WERI-Rb-1 (cell line): ENCODE results near the gene SCGB1C1.
"Not testable (repeated sequence)": the region's sequence is repeated elsewhere in the genome, so short reads cannot be mapped to it uniquely, and the experiment has no call there.

Source experiments
- DNase-seq: peaks from one replicate; pipeline ENCODE4 v3.0.0-alpha.2; 2020
- H3K27ac ChIP-seq: fragments of 250-450 bp; sonication (Bioruptor Pico); 2 replicates; pipeline ENCODE4 v1.5.1; 2020; ENCODE audit warnings: mild to moderate bottlenecking, moderate library complexity
- H3K27me3 ChIP-seq: fragments of 250-450 bp; sonication (Bioruptor Pico); 2 replicates; pipeline ENCODE4 v1.5.1; 2021; ENCODE audit warnings: mild to moderate bottlenecking, low read depth, moderate library complexity; ENCODE audit not compliant: insufficient read depth, severe bottlenecking
- H3K36me3 ChIP-seq: fragments of 250-450 bp; sonication (Bioruptor Pico); 2 replicates; pipeline ENCODE4 v1.5.1; 2020; ENCODE audit warnings: mild to moderate bottlenecking, moderate library complexity
- H3K4me3 ChIP-seq: 2 replicates; pipeline ENCODE4 v1.5.1; 2011; ENCODE audit warnings: low read depth, mild to moderate bottlenecking, control low read depth, low read length
- H3K9me3 ChIP-seq: fragments of 250-450 bp; sonication (Bioruptor Pico); 2 replicates; pipeline ENCODE4 v1.5.1; 2021; ENCODE audit warnings: mild to moderate bottlenecking, moderate library complexity; ENCODE audit not compliant: severe bottlenecking
- TF ChIP-seq, protein P1 (sequence below): IDR thresholded peaks from 2 replicates; pipeline ENCODE4 v1.5.1; 2011; ENCODE audit warnings: low read depth, mild to moderate bottlenecking, control low read depth, inconsistent platforms, low read length

SCGB1C1 gene

DNA sequence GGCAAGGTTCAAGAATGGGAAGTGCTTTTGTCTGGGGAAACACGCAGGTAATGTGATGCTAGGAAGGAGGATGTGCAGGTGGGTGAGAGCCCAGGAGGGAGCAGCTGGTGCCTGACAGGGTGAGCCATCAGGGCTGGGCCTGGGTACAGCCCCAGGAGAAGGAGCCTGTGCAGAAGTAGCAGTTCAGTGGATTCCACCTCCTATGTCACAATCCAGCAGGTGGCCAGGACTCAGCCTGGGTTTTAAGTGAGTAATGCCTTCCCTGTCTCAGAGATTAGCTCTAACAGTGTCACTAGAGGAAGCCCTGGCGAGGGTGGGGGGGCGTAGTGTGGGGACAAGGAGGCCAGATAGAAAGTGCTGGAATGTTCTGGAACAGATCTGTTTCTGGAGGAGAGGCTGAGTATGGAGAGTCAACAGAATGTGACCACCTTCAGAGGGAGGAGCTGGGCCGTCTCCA, 22.7 kb downstream of the SCGB1C1 start:
- H3K4me3 ChIP-seq = no peak overlapping the region
- no peaks in the 10 kb centered on the region for H3K27me3 ChIP-seq
- TF ChIP-seq, protein P1, sequence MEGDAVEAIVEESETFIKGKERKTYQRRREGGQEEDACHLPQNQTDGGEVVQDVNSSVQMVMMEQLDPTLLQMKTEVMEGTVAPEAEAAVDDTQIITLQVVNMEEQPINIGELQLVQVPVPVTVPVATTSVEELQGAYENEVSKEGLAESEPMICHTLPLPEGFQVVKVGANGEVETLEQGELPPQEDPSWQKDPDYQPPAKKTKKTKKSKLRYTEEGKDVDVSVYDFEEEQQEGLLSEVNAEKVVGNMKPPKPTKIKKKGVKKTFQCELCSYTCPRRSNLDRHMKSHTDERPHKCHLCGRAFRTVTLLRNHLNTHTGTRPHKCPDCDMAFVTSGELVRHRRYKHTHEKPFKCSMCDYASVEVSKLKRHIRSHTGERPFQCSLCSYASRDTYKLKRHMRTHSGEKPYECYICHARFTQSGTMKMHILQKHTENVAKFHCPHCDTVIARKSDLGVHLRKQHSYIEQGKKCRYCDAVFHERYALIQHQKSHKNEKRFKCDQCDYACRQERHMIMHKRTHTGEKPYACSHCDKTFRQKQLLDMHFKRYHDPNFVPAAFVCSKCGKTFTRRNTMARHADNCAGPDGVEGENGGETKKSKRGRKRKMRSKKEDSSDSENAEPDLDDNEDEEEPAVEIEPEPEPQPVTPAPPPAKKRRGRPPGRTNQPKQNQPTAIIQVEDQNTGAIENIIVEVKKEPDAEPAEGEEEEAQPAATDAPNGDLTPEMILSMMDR = no peak
- H3K36me3 ChIP-seq = peaks cover 57% of the 10 kb centered on the region
- peak; percentile 88 for DNase-seq
- no peaks in the 10 kb centered on the region for H3K9me3 ChIP-seq
- H3K27ac ChIP-seq = peak overlapping the region; percentile 80

DNA sequence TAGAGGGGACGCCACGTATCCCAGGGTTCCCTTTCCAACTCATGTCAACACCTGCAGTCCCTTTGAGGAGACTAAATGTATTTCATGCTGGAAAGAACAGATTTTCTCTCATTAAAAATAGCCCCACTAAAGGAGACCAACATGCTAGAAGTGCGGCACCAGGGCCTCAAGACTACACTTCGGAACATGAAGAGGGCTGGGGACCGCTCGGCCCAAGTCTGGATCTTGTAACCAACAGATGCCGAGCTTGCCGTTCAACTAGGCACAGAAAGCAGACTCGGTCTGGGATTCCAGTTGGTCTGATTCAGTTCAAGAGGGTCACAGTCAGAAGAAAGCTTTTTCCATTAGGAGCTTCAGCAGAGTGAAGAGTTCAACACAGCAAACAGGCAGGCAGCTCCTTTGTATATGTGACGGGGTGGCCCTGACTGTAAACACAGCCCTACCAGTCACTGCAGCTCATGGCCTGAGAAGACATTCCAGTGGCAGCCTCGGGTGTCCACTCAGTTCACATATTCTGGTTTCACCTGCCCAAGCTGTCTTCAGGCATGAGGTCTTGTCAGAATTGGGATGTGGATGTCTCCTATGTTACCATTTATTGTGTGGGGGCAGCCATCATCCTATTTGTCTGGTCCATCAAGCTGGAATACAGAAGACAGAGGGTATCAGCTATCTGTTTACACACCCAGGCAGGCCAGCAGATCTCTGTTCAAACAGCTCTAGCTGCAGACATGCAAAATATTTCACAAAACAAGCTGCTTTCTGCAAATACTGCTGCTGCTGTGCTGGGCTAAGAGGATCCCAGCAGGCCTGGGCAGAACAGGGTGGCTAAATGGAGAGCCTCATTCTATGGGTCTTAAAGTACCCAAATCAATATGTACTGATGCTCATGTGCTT, 23.4 kb downstream of the SCGB1C1 start:
- peaks cover 50% of the 10 kb centered on the region for H3K36me3 ChIP-seq
- H3K9me3 ChIP-seq = no peaks in the 10 kb centered on the region
- H3K27ac ChIP-seq = peak overlapping the region; percentile 80
- H3K27me3 ChIP-seq = no peaks in the 10 kb centered on the region
- TF ChIP-seq, protein P1 = no peak
- H3K4me3 ChIP-seq = no peak overlapping the region
- DNase-seq = no peak

DNA sequence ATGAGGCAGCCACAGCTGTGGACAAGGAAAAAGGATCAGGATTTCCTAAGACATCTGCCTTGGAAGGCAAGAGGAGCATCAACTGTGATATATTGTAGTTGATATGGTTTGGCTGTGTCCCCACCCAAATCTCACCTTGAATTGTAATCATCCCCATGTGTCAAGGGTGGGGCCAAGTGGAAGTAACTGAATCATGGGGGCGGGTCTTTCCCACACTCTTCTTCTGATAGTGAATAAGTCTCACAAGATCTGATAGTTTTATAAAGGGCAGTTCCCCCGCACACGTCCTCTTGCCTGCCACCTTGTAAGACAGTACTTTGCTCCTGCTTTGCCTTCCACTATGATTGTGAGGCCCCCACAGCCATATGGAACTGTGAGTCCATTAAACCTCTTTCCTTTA, 24.8 kb downstream of the SCGB1C1 start:
- Histone ChIP-seq H3K36me3 (peaks cover 40% of the 10 kb centered on the region), H3K9me3 (no peaks in the 10 kb centered on the region), H3K27me3 (no peaks in the 10 kb centered on the region), H3K4me3 (no peak overlapping the region), H3K27ac (peak overlapping the region; percentile 80)
- DNase-seq = no peak
- TF ChIP-seq, protein P1 = no peak

DNA sequence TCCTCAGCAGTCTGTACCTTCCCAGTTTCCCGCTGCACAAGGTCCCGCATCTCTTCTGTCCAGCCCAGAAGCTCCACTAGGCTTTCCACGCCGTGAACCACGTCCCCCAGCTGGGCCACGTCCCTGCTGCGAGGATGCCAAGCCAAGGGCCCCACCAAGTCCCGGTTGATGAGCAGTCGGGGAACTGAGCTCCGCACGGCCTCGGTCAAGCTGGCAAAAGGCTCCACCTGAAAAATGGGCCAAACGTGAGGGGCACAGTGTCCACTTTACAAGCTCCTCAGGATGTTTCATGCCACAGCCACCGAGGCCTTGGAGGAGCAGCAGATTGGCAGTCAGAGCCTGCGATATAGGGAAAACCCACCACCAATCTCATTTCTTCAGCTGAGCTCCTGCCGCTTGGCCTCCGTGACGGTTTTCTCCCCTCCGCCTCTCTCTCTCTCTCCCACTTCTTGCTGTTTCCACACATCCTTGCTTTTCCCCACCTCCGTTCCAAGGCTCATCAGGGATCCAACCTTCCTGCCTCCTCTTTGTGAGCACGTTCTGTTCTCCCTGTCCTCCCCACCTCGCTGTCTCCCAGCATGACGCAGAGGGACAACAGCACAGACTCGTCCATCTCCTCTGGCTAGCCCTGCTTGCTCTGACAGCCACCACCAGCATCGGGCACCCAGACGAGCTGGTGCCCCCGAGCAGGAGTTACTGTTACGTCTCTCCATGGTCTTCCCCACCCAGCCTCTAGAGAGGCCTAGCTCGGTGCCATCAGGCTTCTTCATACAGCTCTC, 26.1 kb downstream of the SCGB1C1 start:
- no peaks in the 10 kb centered on the region for H3K27me3 ChIP-seq
- no peak for DNase-seq
- peaks cover 27% of the 10 kb centered on the region for H3K36me3 ChIP-seq
- H3K4me3 ChIP-seq = no peak overlapping the region
- TF ChIP-seq, protein P1 = no peak
- H3K27ac ChIP-seq = peak overlapping the region; percentile 80
- no peaks in the 10 kb centered on the region for H3K9me3 ChIP-seq

DNA sequence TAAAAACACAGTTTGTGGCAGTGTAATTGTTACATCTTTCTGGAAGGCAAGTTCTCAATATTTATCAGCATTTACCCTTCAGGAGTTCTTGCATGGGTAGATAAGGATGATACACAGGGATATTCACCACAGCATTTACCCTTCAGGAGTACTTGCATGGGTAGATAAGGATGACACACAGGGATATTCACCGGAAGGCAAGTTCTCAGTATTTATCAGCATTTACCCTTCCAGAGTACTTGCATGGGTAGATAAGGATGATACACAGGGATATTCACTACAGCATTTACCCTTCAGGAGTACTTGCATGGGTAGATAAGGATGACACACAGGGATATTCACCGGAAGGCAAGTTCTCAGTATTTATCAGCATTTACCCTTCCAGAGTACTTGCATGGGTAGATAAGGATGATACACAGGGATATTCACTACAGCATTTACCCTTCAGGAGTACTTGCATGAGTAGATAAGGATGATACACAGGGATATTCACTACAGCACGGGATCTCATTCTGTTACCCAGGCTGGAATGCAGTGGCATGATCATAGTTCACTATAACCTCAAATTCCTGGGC, 27.9 kb downstream of the SCGB1C1 start:
- not testable (repeated sequence) for H3K27ac ChIP-seq, DNase-seq, H3K4me3 ChIP-seq, H3K9me3 ChIP-seq, H3K27me3 ChIP-seq
- H3K36me3 ChIP-seq = peaks cover 12% of the 10 kb centered on the region

DNA sequence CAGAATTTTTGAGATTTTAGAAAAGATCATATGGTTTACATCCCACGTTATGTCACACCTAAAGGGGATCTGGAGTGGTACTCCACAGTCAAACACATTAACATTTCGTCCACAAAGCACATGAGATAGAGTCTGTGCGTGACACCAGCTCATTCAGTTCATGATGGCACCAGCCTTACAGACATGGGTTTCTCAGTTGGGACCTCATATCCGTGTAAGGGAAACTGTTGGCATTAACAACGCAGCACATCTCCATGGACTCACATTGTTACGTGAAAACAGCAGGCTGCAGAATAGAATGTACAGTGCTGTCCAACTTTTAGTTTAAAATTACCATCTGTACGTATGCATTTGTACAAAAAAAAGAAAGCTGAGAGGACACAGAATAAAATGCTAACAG, 28.7 kb downstream of the SCGB1C1 start:
- Histone ChIP-seq H3K9me3 (no peaks in the 10 kb centered on the region), H3K27ac (no peak overlapping the region), H3K36me3 (peaks cover 6% of the 10 kb centered on the region; the same call in 1 of the 2 replicates), H3K27me3 (no peaks in the 10 kb centered on the region), H3K4me3 (no peak overlapping the region)
- DNase-seq = no peak
- TF ChIP-seq, protein P1 = no peak
